ENCODE results near the gene WDR59. TPM values are rescaled to one million over a fixed set of nuclear protein-coding genes. Genes with fewer than 3 reads are reported as not detected.

The WDR59 gene
- total RNA-seq, 4 donors from 2014 or later: 29.1 to 112 (median 42.6) TPM

- Histone ChIP-seq H3K27me3 (no peaks in the 10 kb centered on the region), H3K36me3 (peaks cover 0 to 20% (median 2%) of the 10 kb centered on the region in 4 donors), H3K27ac (no peak overlapping the region), H3K4me3 (no peak overlapping the region), H3K9me3 (no peaks in the 10 kb centered on the region), H3K4me1 (no peaks in the 10 kb centered on the region)
- in situ Hi-C loops (cut with MboI; ENCODE audit: low pct_ligation_motif_present in 1 of 4, low pct_unique_long_range_greater_than_20kb in 1 of 4, low sequenced_read_pairs in 3 of 4): no loop called here
- no peak for DNase-seq
- whole genome bisulfite sequencing, 2 donors (ENCODE audit: low coverage in 1 of 2): 95 to 98% methylated on average over 2 of the region's 2 CpGs
- intact Hi-C loops (cut with DNase I; ENCODE audit: low total_unique reads): no loop called here
- no peak for TF ChIP-seq EP300 (IDR thresholded peaks at IDR 0.05; ENCODE audit: low read depth)
- TF ChIP-seq POLR2AphosphoS5 (IDR thresholded peaks at IDR 0.05): no peak
- no peak for TF ChIP-seq CTCF (IDR thresholded peaks at IDR 0.05)
Observed at GRCh38 chr16:74929636-74930035, 55.3 kb downstream of the WDR59 start.

GRCh38 chr16:74926805-74927204 is 58.1 kb downstream of the WDR59 start:
- H3K36me3 ChIP-seq: peaks cover 0 to 32% (median 3%) of the 10 kb centered on the region in 4 donors
- no peak overlapping the region for H3K27ac ChIP-seq
- 69 to 82% methylated on average over 3 of the region's 3 CpGs for WGBS, 2 donors (ENCODE audit: low coverage in 1 of 2)
- H3K4me1 ChIP-seq: no peaks in the 10 kb centered on the region
- H3K4me3 ChIP-seq: no peak overlapping the region
- TF ChIP-seq POLR2AphosphoS5 (IDR thresholded peaks at IDR 0.05) (no peak), POLR2A (IDR thresholded peaks at IDR 0.05) (no peak), CTCF (IDR thresholded peaks at IDR 0.05) (no peak), EP300 (IDR thresholded peaks at IDR 0.05; ENCODE audit: low read depth) (no peak)
- intact Hi-C loops (cut with DNase I; ENCODE audit: low total_unique reads): no loop called here
- no peaks in the 10 kb centered on the region for H3K27me3 ChIP-seq
- no peaks in the 10 kb centered on the region for H3K9me3 ChIP-seq
- in situ Hi-C loops (cut with MboI; ENCODE audit: low pct_ligation_motif_present in 1 of 4, low pct_unique_long_range_greater_than_20kb in 1 of 4, low sequenced_read_pairs in 3 of 4): no loop called here
- no peak for DNase-seq

DNA sequence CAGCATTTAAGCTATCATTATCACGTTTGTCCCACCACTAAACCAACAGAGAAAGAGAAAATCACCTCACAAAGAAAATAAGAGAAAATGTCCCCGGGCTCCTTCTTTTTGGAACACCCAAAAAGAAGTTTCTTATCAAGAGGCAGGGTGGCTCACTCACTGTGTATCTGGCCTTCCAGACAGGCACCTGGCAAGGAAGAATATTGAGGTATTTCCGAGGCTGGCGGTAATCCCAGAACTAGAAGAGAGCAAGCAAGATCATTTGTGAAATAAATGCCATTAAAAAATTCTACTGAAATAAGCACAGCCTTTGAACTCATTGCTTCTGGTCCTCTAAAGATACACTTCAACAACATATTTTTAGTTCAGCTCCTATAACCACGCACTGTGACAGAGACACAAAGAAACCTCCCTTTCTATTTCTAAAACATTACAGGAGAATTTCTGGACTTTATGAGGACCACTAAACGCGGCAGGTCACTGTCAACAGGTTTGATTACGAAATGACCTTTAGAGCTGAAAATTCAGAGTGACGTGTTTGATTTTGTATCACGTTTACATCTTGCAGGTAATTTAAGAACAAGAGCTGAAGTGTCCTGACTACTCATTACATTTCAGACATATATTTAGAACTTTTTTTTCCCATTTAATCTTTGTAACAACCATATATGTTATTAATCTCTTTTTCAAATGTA is 61.0 kb downstream of the WDR59 start:
- Histone ChIP-seq H3K4me1 (no peaks in the 10 kb centered on the region), H3K4me3 (no peak overlapping the region), H3K27me3 (no peaks in the 10 kb centered on the region), H3K9me3 (no peaks in the 10 kb centered on the region), H3K27ac (no peak overlapping the region), H3K36me3 (peaks cover 0 to 36% (median 5%) of the 10 kb centered on the region in 4 donors)
- DNase-seq: no peak
- 79 to 88% methylated on average over 10 of the region's 10 CpGs for WGBS, 2 donors (ENCODE audit: low coverage in 1 of 2)
- intact Hi-C loops (cut with DNase I; ENCODE audit: low total_unique reads) (no loop called here), in situ Hi-C loops (cut with MboI; ENCODE audit: low pct_ligation_motif_present in 1 of 4, low pct_unique_long_range_greater_than_20kb in 1 of 4, low sequenced_read_pairs in 3 of 4) (no loop called here)
- TF ChIP-seq POLR2AphosphoS5 (IDR thresholded peaks at IDR 0.05): no peak
- TF ChIP-seq CTCF (IDR thresholded peaks at IDR 0.05): no peak

GRCh38 chr16:74922150-74923138 is 62.5 kb downstream of the WDR59 start:
- in situ Hi-C loops (cut with MboI; ENCODE audit: low pct_ligation_motif_present in 1 of 4, low pct_unique_long_range_greater_than_20kb in 1 of 4, low sequenced_read_pairs in 3 of 4): no loop called here
- no peaks in the 10 kb centered on the region for H3K27me3 ChIP-seq
- WGBS, 2 donors (ENCODE audit: low coverage in 1 of 2): 57 to 88% methylated on average over 3 to 11 of the region's 11 CpGs

More at GRCh38 chr16:74922150-74923138, 62.5 kb downstream of the WDR59 start:
- Histone ChIP-seq H3K4me1 (no peaks in the 10 kb centered on the region), H3K27ac (no peak overlapping the region), H3K9me3 (no peaks in the 10 kb centered on the region), H3K4me3 (no peak overlapping the region), H3K36me3 (peaks cover 0 to 45% (median 3%) of the 10 kb centered on the region in 4 donors)
- DNase-seq: no peak
- intact Hi-C loops (cut with DNase I; ENCODE audit: low total_unique reads): no loop called here
- TF ChIP-seq EP300 (IDR thresholded peaks at IDR 0.05; ENCODE audit: low read depth) (no peak), POLR2A (IDR thresholded peaks at IDR 0.05) (no peak), POLR2AphosphoS5 (IDR thresholded peaks at IDR 0.05) (no peak), CTCF (IDR thresholded peaks at IDR 0.05) (no peak)

Data from transverse colon (tissue), 4 donors.